H9 (cell line): ENCODE data around the gene CADPS. TPM values are rescaled to one million over a fixed set of nuclear protein-coding genes. Genes with fewer than 3 reads are reported as not detected.

Source experiments
- DNase-seq: peaks from one replicate; pipeline ENCODE4 v3.0.0-alpha.2; 2017
- H2AFZ ChIP-seq: one replicate; pipeline ENCODE4 v1.6.1; 2013; ENCODE audit warnings: mild to moderate bottlenecking, low read length, control low read depth, moderate library complexity
- H2AK5ac ChIP-seq: 2 replicates; pipeline ENCODE4 v1.6.1; 2013; ENCODE audit warnings: low read length, control low read depth, mixed read lengths; ENCODE audit not compliant: insufficient read length
- H2BK120ac ChIP-seq: one replicate; pipeline ENCODE4 v1.6.1; 2013; ENCODE audit warnings: low read depth, mild to moderate bottlenecking, low read length, control low read depth, inconsistent platforms; ENCODE audit not compliant: poor library complexity, severe bottlenecking
- H2BK12ac ChIP-seq: 2 replicates; pipeline ENCODE4 v1.6.1; 2013; ENCODE audit warnings: low read length, control low read depth, mixed read lengths, low read depth; ENCODE audit not compliant: insufficient read length
- H2BK15ac ChIP-seq: 2 replicates; pipeline ENCODE4 v1.6.1; 2013; ENCODE audit warnings: low read depth, low read length, control low read depth
- H2BK20ac ChIP-seq: one replicate; pipeline ENCODE4 v1.6.1; 2013; ENCODE audit warnings: low read depth, mild to moderate bottlenecking, low read length, control low read depth, inconsistent platforms; ENCODE audit not compliant: poor library complexity, severe bottlenecking
- H2BK5ac ChIP-seq: 2 replicates; pipeline ENCODE4 v1.6.1; 2013; ENCODE audit warnings: low read length, control low read depth, mixed read lengths; ENCODE audit not compliant: insufficient read length
- H3K14ac ChIP-seq: 2 replicates; pipeline ENCODE4 v1.6.1; 2013; ENCODE audit warnings: low read length, control low read depth; ENCODE audit not compliant: insufficient read depth
- H3K18ac ChIP-seq: 2 replicates; pipeline ENCODE4 v1.6.1; 2013; ENCODE audit warnings: low read depth, mild to moderate bottlenecking, mixed read lengths, low read length, control low read depth; ENCODE audit not compliant: insufficient read length
- H3K23ac ChIP-seq: 2 replicates; pipeline ENCODE4 v1.6.1; 2013; ENCODE audit warnings: low read length, control low read depth, mixed read lengths, low read depth; ENCODE audit not compliant: insufficient read length
- H3K23me2 ChIP-seq: 2 replicates; pipeline ENCODE4 v1.6.1; 2013; ENCODE audit warnings: low read depth, mild to moderate bottlenecking, mixed read lengths, low read length, control low read depth; ENCODE audit not compliant: insufficient read length, poor library complexity, severe bottlenecking
- H3K27ac ChIP-seq: 2 replicates; pipeline ENCODE4 v1.5.1; 2013; ENCODE audit warnings: low read length, control low read depth, mixed read lengths, low read depth; ENCODE audit not compliant: insufficient read length
- H3K27me3 ChIP-seq: 2 replicates; pipeline ENCODE4 v1.6.1; 2013; ENCODE audit warnings: low read length, control low read depth, inconsistent platforms; ENCODE audit not compliant: insufficient read depth
- H3K4ac ChIP-seq: 2 replicates; pipeline ENCODE4 v1.6.1; 2013; ENCODE audit warnings: low read depth, mild to moderate bottlenecking, control low read depth, inconsistent platforms, low read length, moderate library complexity
- H3K4me1 ChIP-seq: 2 replicates; pipeline ENCODE4 v1.6.1; 2013; ENCODE audit warnings: low read length, control low read depth, inconsistent platforms; ENCODE audit not compliant: insufficient read depth
- H3K4me2 ChIP-seq: 2 replicates; pipeline ENCODE4 v1.6.1; 2013; ENCODE audit warnings: low read length, control low read depth, mixed read lengths; ENCODE audit not compliant: insufficient read length, insufficient read depth
- H3K56ac ChIP-seq: 2 replicates; pipeline ENCODE4 v1.6.1; 2013; ENCODE audit warnings: low read depth, mild to moderate bottlenecking, mixed read lengths, low read length, control low read depth; ENCODE audit not compliant: insufficient read length
- H3K79me1 ChIP-seq: 2 replicates; pipeline ENCODE4 v1.6.1; 2013; ENCODE audit warnings: low read depth, mild to moderate bottlenecking, moderate library complexity, low read length, control low read depth, inconsistent platforms; ENCODE audit not compliant: insufficient read depth, poor library complexity, severe bottlenecking
- H3K79me2 ChIP-seq: 2 replicates; pipeline ENCODE4 v1.6.1; 2013; ENCODE audit warnings: low read length, control low read depth, inconsistent platforms; ENCODE audit not compliant: insufficient read depth
- H3K9ac ChIP-seq: 2 replicates; pipeline ENCODE4 v1.6.1; 2013; ENCODE audit warnings: low read length, control low read depth, mixed read lengths; ENCODE audit not compliant: insufficient read length; ENCODE audit errors: extremely low read depth
- H3K9me3 ChIP-seq: one replicate; pipeline ENCODE4 v1.6.1; 2013; ENCODE audit warnings: low read depth, low read length, inconsistent platforms; ENCODE audit not compliant: control insufficient read depth
- H3T11ph ChIP-seq: one replicate; pipeline ENCODE4 v1.6.1; 2013; ENCODE audit warnings: mild to moderate bottlenecking, low read length, control low read depth, inconsistent platforms
- H4K20me1 ChIP-seq: one replicate; pipeline ENCODE4 v1.6.1; 2013; ENCODE audit not compliant: control insufficient read depth, insufficient read length, insufficient read depth
- H4K5ac ChIP-seq: 2 replicates; pipeline ENCODE4 v1.6.1; 2013; ENCODE audit warnings: low read depth, mild to moderate bottlenecking, mixed read lengths, low read length, control low read depth; ENCODE audit not compliant: insufficient read length
- H4K8ac ChIP-seq: replicated peaks from 2 replicates; pipeline ENCODE4 v1.6.1; 2013; ENCODE audit warnings: low read length, control low read depth, mixed read lengths, low read depth; ENCODE audit not compliant: insufficient read length
- H4K91ac ChIP-seq: 2 replicates; pipeline ENCODE4 v1.6.1; 2013; ENCODE audit warnings: low read depth, mild to moderate bottlenecking, moderate library complexity, mixed read lengths, low read length, control low read depth; ENCODE audit not compliant: insufficient read length
- H3K27ac Mint-ChIP-seq, 3 experiments: 2 replicates in 2 of 3; 3 replicates in 1 of 3; pipeline ENCODE4 v1.8.0; 2020 to 2021; ENCODE audit warnings: mixed read lengths in 3 of 3, mild to moderate bottlenecking in 1 of 3, moderate library complexity in 1 of 3
- H3K27me3 Mint-ChIP-seq: 2 replicates; pipeline ENCODE4 v1.8.0; 2021; ENCODE audit warnings: low read depth, mild to moderate bottlenecking, moderate library complexity, mixed read lengths
- H3K36me3 Mint-ChIP-seq, 3 experiments: 2 replicates in 2 of 3; 3 replicates in 1 of 3; pipeline ENCODE4 v1.8.0; 2020 to 2021; ENCODE audit warnings: low read depth in 3 of 3, mixed read lengths in 3 of 3; ENCODE audit not compliant: insufficient read depth in 1 of 3
- H3K4me1 Mint-ChIP-seq, 2 experiments: 2 replicates each; pipeline ENCODE4 v1.8.0; 2020; ENCODE audit warnings: mixed read lengths in 2 of 2
- H3K4me3 Mint-ChIP-seq, 2 experiments: 2 replicates in 1 of 2; 3 replicates in 1 of 2; pipeline ENCODE4 v1.8.0; 2020 to 2021; ENCODE audit warnings: mild to moderate bottlenecking in 2 of 2, mixed read lengths in 2 of 2, moderate library complexity in 1 of 2
- H3K9me3 Mint-ChIP-seq, 2 experiments: 2 replicates in 1 of 2; 3 replicates in 1 of 2; pipeline ENCODE4 v1.8.0; 2020; ENCODE audit warnings: mild to moderate bottlenecking in 2 of 2, mixed read lengths in 2 of 2, moderate library complexity in 1 of 2
- CTCF ChIP-seq: fragments of 200-600 bp; sonication (generic); conservative IDR thresholded peaks from 3 replicates; pipeline ENCODE4 v1.8.0; 2021; ENCODE audit warnings: antibody characterized with exemption, mild to moderate bottlenecking
- WGBS: extraction: QIAGEN DNeasy Blood & Tissue Kit; methylation state at CpG from one replicate; pipeline ENCODE4 v1.1.7; 2013; ENCODE audit warnings: missing lambda C conversion rate, low lambda C conversion rate, mixed read lengths; ENCODE audit not compliant: insufficient read length; ENCODE audit errors: extremely low coverage; 5-methylcytosine and 5-hydroxymethylcytosine counted together
- total RNA-seq: library from RNA; stranded (reverse); gene quantifications from 2 replicates; pipeline ENCODE4 v1.2.1, GENCODE V29; 2021

CADPS gene
- total RNA-seq, 1 experiment from 2014 or later = 6.6 TPM

DNA sequence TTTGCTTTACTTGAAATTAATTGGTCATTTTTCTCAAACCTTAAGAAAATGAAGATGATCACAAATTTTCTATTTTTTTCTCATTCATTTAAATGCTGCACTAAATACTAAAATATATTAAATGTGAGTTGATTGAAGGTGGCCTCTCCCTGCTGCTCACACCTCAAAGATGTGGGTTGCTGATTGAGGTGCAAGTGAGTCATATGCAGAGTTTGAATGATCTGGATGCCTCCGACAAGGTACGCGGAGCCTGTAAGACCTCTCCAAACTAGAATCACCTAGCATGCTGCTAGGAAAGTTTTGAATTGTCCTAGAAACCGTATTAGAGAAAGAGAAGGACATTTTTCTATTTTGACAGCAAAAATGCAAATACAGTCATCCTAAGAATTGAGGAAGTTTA is 290.6 kb downstream of the CADPS start:
- no peaks in the 10 kb centered on the region for H3K4me1 ChIP-seq
- no CpG with 5 or more reads among the region's 4 CpGs for whole genome bisulfite sequencing
- H2AK5ac ChIP-seq = no peak overlapping the region
- no peak overlapping the region for H2AFZ ChIP-seq
- H3K9me3 ChIP-seq = peaks cover 5% of the 10 kb centered on the region
- no peak overlapping the region for H3K23ac ChIP-seq
- no peaks in the 10 kb centered on the region for H4K20me1 ChIP-seq
- H3K56ac ChIP-seq = no peak overlapping the region
- no peaks in the 10 kb centered on the region for H3K27me3 ChIP-seq
- H2BK5ac ChIP-seq = no peak overlapping the region
- H3K4ac ChIP-seq = no peak overlapping the region
- no peak overlapping the region for H2BK12ac ChIP-seq
- no peak overlapping the region for H4K5ac ChIP-seq
- no peak overlapping the region for H3K14ac ChIP-seq
- no peak overlapping the region for H3K18ac ChIP-seq
- DNase-seq = no peak
- no peak overlapping the region for H2BK15ac ChIP-seq
- Mint-ChIP-seq H3K27me3 (no peaks in the 10 kb centered on the region), H3K27ac (no peak overlapping the region), H3K4me3 (no peak overlapping the region), H3K9me3 (peaks cover 10 to 12% of the 10 kb centered on the region in 2 experiments), H3K4me1 (no peaks in the 10 kb centered on the region), H3K36me3 (peaks cover 6 to 11% (median 7%) of the 10 kb centered on the region in 3 experiments)
- H3K79me2 ChIP-seq = no peaks in the 10 kb centered on the region
- no peak overlapping the region for H3T11ph ChIP-seq
- H3K27ac ChIP-seq = no peak overlapping the region
- H2BK20ac ChIP-seq = no peak overlapping the region
- H3K4me2 ChIP-seq = no peak overlapping the region
- H2BK120ac ChIP-seq = no peak overlapping the region
- H3K9ac ChIP-seq = no peak overlapping the region
- H4K8ac ChIP-seq = no peak overlapping the region
- no peak overlapping the region for H4K91ac ChIP-seq
- no peaks in the 10 kb centered on the region for H3K23me2 ChIP-seq
- H3K79me1 ChIP-seq = no peaks in the 10 kb centered on the region
- no peak for TF ChIP-seq CTCF
